Kidney (tissue), 14 donors: ENCODE results near the gene SHF. TPM values are rescaled to one million over a fixed set of nuclear protein-coding genes. Genes with fewer than 3 reads are reported as not detected.

Experiments used
- DNase-seq, 5 donors: peaks; one replicate each; pipeline ENCODE4 v3.0.0-alpha.2; 2013 to 2020
- FAIRE-seq: peaks from 2 replicates; lab custom pipeline; 2012; peaks lifted over from hg19 to GRCh38; lab: Jason Lieb, UNC
- H3K27ac ChIP-seq, 2 donors: one replicate each; pipeline ENCODE4 v1.7.0; 2013; ENCODE audit warnings: low read depth in 2 of 2, low read length in 2 of 2, inconsistent platforms in 1 of 2
- H3K27me3 ChIP-seq: one replicate; pipeline ENCODE4 v1.7.1; 2013; ENCODE audit warnings: low read length, inconsistent platforms; ENCODE audit not compliant: control insufficient read depth, insufficient read depth
- H3K36me3 ChIP-seq, 3 donors: one replicate each; pipeline versions ENCODE4 v1.7.0 to v1.7.1; 2013; ENCODE audit warnings: low read length in 3 of 3, control low read depth in 1 of 3, inconsistent platforms in 1 of 3; ENCODE audit not compliant: insufficient read depth in 3 of 3, control insufficient read depth in 2 of 3
- H3K4me1 ChIP-seq, 3 donors: one replicate each; pipeline versions ENCODE4 v1.7.0 to v1.7.1; 2013; ENCODE audit warnings: low read length in 3 of 3, inconsistent platforms in 1 of 3, low read depth in 1 of 3; ENCODE audit not compliant: control insufficient read depth in 2 of 3, insufficient read depth in 2 of 3
- H3K4me3 ChIP-seq, 3 donors: one replicate each; pipeline versions ENCODE4 v1.7.0 to v1.8.1; 2013; ENCODE audit warnings: low read length in 3 of 3, control low read depth in 1 of 3, inconsistent platforms in 1 of 3
- H3K9ac ChIP-seq, 3 donors: one replicate each; pipeline versions ENCODE4 v1.7.0 to v1.7.1; 2013; ENCODE audit warnings: low read length in 3 of 3, control low read depth in 1 of 3, inconsistent platforms in 1 of 3
- H3K9me3 ChIP-seq, 3 donors: one replicate each; pipeline versions ENCODE4 v1.7.0 to v1.7.1; 2013; ENCODE audit warnings: low read length in 3 of 3, control low read depth in 1 of 3, inconsistent platforms in 1 of 3; ENCODE audit not compliant: control insufficient read depth in 2 of 3, insufficient read depth in 1 of 3
- intact Hi-C: fragments of 100-400 bp; cut with DNase I; formaldehyde crosslinking; loops from one replicate; pipeline ENCODE4 v1.11.1; 2022
- polyA plus RNA-seq: library from polyadenylated mRNA; stranded (reverse); fragments of 350-450 nt; fragmentation: Illumina TruSeq; extraction: RNeasy Lipid Tissue Mini Kit (QIAGEN cat#74804); gene quantifications from one replicate; pipeline ENCODE4 v1.2.3, GENCODE V29; 2014; ENCODE audit warnings: low read depth, low replicate concordance; ENCODE audit not compliant: insufficient read depth
- total RNA-seq: library from RNA; stranded (reverse); fragmentation: NEBNext Ultra II Directional; extraction: Animal tissue kit (Norgen Biotek cat#: 25700); gene quantifications from one replicate; pipeline ENCODE4 v1.2.1, GENCODE V29; 2021
- TF ChIP-seq, protein P1 (sequence below): IDR thresholded peaks from 3 replicates; pipeline ENCODE4 v1.5.1; 2012; ENCODE audit warnings: mild to moderate bottlenecking, moderate library complexity, borderline replicate concordance; ENCODE audit not compliant: insufficient read depth; ENCODE audit errors: extremely low read depth
- donor health status: control.
- donor health status: control.
- donor health status: control.
- donor health status: control.
- donor health status: control.
- donor health status: DM: yes; HTN: yes; CAD: no.
- donor health status: Normal renal cell carcinoma (clear cell type).

The SHF gene
- total and polyA plus RNA-seq, 2 donors from 2014 or later: 5.2 to 7.7 TPM

DNA sequence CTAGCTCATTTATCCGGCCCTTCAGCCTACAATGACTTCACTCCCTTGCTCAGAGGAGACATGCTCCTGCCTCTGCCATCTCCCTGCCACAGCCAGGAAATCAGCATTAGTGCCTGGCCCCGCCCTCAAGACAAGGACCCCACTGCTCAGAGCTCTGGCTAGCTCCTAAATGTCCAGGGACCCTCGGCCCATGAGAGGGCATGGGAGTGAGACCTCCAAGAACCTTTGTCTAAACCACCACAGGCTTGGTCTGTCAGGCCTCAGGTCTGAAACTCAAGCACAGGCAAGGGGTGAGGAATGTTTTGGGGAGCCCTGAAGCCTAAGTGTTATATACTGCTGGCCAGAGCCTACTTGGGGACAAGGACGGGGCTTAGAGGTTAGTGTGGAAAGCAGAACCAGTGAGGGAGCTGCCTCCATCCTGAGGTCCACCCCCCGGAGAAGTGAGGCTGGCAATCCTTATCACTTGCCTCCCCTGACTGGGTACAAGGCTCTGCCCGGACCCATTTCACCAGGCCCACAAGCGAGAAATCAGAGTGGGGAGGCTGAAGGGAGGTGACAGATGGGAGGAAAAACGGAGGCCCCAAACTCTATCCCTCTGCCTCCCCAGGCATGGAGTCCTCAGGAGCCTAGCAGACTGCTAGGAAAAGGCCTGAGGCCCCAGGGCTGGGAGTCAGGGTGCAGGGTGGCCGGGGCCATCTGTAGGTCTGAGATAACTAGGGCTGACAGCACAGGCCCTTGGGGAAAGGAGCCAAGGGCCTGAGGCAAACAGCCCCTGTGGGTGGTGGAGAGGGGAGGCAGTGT, 18.8 kb downstream of the SHF start:
- no peak for FAIRE-seq
- TF ChIP-seq, protein P1, sequence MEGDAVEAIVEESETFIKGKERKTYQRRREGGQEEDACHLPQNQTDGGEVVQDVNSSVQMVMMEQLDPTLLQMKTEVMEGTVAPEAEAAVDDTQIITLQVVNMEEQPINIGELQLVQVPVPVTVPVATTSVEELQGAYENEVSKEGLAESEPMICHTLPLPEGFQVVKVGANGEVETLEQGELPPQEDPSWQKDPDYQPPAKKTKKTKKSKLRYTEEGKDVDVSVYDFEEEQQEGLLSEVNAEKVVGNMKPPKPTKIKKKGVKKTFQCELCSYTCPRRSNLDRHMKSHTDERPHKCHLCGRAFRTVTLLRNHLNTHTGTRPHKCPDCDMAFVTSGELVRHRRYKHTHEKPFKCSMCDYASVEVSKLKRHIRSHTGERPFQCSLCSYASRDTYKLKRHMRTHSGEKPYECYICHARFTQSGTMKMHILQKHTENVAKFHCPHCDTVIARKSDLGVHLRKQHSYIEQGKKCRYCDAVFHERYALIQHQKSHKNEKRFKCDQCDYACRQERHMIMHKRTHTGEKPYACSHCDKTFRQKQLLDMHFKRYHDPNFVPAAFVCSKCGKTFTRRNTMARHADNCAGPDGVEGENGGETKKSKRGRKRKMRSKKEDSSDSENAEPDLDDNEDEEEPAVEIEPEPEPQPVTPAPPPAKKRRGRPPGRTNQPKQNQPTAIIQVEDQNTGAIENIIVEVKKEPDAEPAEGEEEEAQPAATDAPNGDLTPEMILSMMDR: no peak
- H3K27ac ChIP-seq: no peak overlapping the region

DNA sequence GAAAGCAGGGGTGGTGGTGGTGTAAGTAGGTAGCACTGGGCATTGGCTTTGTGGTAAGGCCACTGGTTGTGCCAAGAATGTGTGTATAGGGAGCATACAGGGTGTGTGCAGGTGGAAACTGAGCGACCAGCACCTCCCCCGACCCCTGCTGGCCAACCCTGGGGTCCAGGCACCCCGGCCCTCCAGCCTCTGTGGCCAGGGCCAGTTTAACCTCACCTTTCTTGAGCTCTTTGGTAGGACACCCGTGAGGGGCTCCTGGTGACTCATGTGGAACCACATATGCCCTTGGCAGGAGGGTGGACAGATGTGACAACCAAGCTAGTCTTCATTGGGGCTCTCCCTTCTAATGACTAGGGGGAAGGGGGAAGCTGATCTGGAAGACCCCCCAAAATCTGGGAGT, 19.5 kb downstream of the SHF start:
- no peak for DNase-seq
- no peak overlapping the region for H3K4me3 ChIP-seq
- no peak overlapping the region for H3K9ac ChIP-seq
- no peaks in the 10 kb centered on the region for H3K36me3 ChIP-seq
- H3K9me3 ChIP-seq: no peaks in the 10 kb centered on the region
- TF ChIP-seq, protein P1: no peak
- peaks cover 0 to 8% (median 0%) of the 10 kb centered on the region in 3 donors for H3K4me1 ChIP-seq
- intact Hi-C loops: no loop called here
- no peak overlapping the region for H3K27ac ChIP-seq
- H3K27me3 ChIP-seq: no peaks in the 10 kb centered on the region
- FAIRE-seq: no peak

More for the DNA sequence above, 18.8 kb downstream of the SHF start:
- H3K9me3 ChIP-seq: no peaks in the 10 kb centered on the region
- no peaks in the 10 kb centered on the region for H3K27me3 ChIP-seq
- H3K36me3 ChIP-seq: no peaks in the 10 kb centered on the region
- peaks cover 0 to 7% (median 0%) of the 10 kb centered on the region in 3 donors for H3K4me1 ChIP-seq
- no peak overlapping the region for H3K9ac ChIP-seq
- no peak overlapping the region for H3K4me3 ChIP-seq
- DNase-seq: no peak
- intact Hi-C loops: no loop called here

DNA sequence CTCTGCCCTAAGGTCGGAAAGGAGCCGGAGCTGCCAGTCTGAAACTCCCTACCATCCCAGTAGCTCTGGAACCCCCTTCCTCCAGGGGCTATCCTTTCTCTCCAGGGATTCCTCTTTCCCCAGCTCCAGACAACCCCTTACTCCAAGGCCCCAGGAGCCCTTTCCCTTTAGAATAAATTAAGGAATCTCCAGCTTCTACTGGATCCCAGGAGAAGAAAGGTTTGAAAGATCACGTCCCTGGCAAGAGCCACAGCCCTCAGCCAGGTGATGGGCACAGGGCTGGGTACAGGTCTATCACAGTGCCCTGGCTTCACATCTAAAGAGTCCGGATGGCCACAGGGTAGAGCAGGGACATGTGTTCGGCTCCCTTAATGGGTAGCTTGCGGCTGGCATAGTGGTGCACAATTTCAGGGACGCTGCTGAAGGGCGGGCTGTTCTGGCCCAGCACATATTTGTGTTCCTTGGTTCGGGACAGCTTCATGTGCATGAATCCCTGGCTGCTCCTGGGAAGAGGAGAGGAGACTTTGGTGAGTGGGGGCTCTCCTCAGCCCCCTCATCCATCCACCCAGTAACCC, 20.0 kb downstream of the SHF start:
- intact Hi-C loops: no loop called here
- Histone ChIP-seq H3K4me1 (peaks cover 0 to 8% (median 0%) of the 10 kb centered on the region in 3 donors), H3K36me3 (no peaks in the 10 kb centered on the region), H3K4me3 (peak overlapping the region; percentile 12 to 73 (median 72)), H3K27me3 (no peaks in the 10 kb centered on the region), H3K9ac (peak overlapping the region in 1 of 3 donors; percentile 75), H3K27ac (peak overlapping the region; percentile 85 to 86), H3K9me3 (no peaks in the 10 kb centered on the region)
- no peak for DNase-seq
- TF ChIP-seq, protein P1: no peak
- FAIRE-seq: no peak
